ENCODE data around the gene PRCD.
"Not testable (repeated sequence)": the region's sequence is repeated elsewhere in the genome, so short reads cannot be mapped to it uniquely, and the experiment has no call there.

Gene PRCD

DNA sequence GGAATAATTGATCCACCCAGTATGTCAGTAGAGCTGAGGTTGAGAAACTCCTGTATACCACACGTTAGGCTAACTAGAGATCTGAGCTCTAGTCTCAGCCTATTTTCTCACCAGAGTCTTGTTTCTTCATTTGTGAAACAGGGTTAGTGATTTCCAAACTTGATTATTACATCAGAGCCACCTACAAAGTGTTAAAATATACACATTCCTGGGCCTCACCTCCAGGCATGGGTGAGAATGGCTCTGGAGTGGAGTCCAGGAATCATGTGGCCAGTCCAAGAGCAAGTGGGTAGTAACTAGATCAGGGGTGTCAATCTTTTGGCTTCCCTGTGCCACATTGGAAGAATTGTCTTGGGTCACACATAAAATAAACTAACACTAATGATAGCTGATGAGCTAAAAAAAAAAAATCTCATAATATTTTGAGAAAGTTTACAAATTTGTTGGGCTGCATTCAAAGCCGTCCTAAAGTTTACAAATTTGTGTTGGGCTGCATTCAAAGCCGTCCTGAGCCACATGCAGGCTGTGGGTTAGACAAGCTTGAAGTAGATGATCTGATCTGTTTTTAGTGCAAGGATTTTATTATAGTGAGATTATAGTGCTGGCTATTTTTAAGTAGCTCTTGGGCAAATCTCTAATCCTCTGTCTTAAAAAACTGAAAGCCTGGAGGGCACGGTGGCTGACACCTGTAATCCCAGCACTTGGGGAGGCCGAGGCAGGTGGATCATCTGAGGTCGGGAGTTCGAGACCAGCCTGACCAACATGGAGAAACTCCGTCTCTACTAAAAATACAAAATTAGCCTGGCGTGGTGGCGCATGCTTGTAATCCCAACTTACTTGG is 20.4 kb downstream of the PRCD start:
- H2AFZ ChIP-seq: no peak overlapping the region
- no peak overlapping the region for H3K9ac ChIP-seq
- no peak overlapping the region for H3K4me3 ChIP-seq (ENCODE audit: low read depth, low read length)
- H3K9me3 ChIP-seq (ENCODE audit: control insufficient read depth, low read length): no peaks in the 10 kb centered on the region
- no peaks in the 10 kb centered on the region for H3K4me1 ChIP-seq
- no peak overlapping the region for H3K27ac ChIP-seq
- peaks cover 20% of the 10 kb centered on the region for H3K79me2 ChIP-seq
- no peak overlapping the region for H3K4me2 ChIP-seq (ENCODE audit: low read length)
- H3K36me3 ChIP-seq (ENCODE audit: control insufficient read depth, insufficient read depth, low read length): no peaks in the 10 kb centered on the region
- TF ChIP-seq, protein P1, sequence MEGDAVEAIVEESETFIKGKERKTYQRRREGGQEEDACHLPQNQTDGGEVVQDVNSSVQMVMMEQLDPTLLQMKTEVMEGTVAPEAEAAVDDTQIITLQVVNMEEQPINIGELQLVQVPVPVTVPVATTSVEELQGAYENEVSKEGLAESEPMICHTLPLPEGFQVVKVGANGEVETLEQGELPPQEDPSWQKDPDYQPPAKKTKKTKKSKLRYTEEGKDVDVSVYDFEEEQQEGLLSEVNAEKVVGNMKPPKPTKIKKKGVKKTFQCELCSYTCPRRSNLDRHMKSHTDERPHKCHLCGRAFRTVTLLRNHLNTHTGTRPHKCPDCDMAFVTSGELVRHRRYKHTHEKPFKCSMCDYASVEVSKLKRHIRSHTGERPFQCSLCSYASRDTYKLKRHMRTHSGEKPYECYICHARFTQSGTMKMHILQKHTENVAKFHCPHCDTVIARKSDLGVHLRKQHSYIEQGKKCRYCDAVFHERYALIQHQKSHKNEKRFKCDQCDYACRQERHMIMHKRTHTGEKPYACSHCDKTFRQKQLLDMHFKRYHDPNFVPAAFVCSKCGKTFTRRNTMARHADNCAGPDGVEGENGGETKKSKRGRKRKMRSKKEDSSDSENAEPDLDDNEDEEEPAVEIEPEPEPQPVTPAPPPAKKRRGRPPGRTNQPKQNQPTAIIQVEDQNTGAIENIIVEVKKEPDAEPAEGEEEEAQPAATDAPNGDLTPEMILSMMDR (IDR thresholded peaks at IDR 0.05): no peak
- no peaks in the 10 kb centered on the region for H3K27me3 ChIP-seq (ENCODE audit: control insufficient read depth, insufficient read depth, low read length)

DNA sequence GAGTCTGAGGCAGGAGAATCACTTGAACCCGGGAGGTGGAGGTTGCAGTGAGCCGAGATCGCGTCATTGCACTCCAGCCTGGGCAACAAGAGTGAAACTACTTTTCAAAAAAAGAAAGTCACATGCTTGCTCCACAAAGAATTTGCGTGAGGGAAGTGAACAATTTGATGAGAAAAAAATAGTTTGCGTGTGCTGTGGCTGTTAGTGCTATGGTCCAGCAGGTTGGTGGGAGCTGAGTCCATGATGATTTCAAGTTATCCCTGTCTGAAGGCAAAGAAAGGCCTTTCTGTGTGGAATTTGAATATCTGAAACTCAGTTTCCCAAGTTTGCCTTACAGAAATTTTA is 21.0 kb downstream of the PRCD start:
- Histone ChIP-seq H3K9ac (no peak overlapping the region), H3K79me2 (peaks cover 20% of the 10 kb centered on the region), H3K4me2 (ENCODE audit: low read length) (no peak overlapping the region), H3K36me3 (ENCODE audit: control insufficient read depth, insufficient read depth, low read length) (no peaks in the 10 kb centered on the region), H3K9me3 (ENCODE audit: control insufficient read depth, low read length) (no peaks in the 10 kb centered on the region), H3K4me3 (ENCODE audit: low read depth, low read length) (no peak overlapping the region), H3K27me3 (ENCODE audit: control insufficient read depth, insufficient read depth, low read length) (no peaks in the 10 kb centered on the region), H3K4me1 (no peaks in the 10 kb centered on the region), H3K27ac (no peak overlapping the region), H2AFZ (no peak overlapping the region)
- TF ChIP-seq, protein P1 (IDR thresholded peaks at IDR 0.05): no peak

DNA sequence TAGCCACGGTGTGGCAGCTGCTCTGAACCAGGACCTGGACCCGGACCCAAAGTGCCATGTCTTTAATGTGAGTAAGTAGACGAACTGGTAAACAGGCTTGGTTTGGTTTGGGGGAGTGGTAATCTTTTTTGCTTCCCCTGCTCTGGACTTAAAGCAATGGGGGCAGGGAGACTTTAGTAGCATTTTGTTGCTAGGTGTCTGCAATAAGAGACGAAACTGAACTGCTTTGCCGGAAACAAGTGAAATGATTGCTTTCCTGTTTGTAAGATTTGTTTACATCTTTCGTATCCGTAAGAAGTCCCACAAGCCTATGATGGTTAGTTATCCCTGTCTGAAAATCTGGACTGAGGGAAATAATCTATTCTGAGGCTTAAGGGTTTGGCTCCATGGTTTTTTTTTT is 21.5 kb downstream of the PRCD start:
- Histone ChIP-seq H3K9me3 (ENCODE audit: control insufficient read depth, low read length) (no peaks in the 10 kb centered on the region), H3K36me3 (ENCODE audit: control insufficient read depth, insufficient read depth, low read length) (no peaks in the 10 kb centered on the region), H3K4me1 (no peaks in the 10 kb centered on the region), H3K4me2 (ENCODE audit: low read length) (no peak overlapping the region), H2AFZ (no peak overlapping the region), H3K4me3 (ENCODE audit: low read depth, low read length) (no peak overlapping the region), H3K27me3 (ENCODE audit: control insufficient read depth, insufficient read depth, low read length) (no peaks in the 10 kb centered on the region), H3K27ac (no peak overlapping the region), H3K9ac (no peak overlapping the region), H3K79me2 (peaks cover 20% of the 10 kb centered on the region)
- TF ChIP-seq, protein P1 (IDR thresholded peaks at IDR 0.05): no peak

DNA sequence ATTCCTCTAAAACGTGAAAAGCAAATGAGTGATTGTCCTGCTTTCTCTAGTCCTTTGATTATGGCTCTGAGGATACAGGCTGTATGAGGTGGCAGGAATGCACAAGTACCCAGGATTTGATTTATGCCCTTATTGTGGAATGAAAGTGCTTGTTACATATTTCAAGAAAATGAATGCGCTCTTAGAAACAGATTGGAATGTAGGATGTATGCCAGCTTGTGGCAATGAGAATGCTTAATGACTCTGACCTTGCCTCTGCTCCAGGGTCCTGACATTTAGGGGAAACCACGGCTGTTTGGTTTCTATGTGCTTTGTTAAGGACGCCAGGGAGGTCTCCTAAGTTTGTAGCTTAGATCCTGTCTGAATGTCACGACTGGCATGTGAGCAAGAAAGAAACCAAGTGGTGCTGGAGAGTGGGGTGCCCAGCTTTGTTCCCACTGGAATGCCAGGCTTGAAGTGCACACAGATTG is 22.0 kb downstream of the PRCD start:
- no peaks in the 10 kb centered on the region for H3K9me3 ChIP-seq (ENCODE audit: control insufficient read depth, low read length)
- no peak overlapping the region for H2AFZ ChIP-seq
- H3K27ac ChIP-seq: no peak overlapping the region
- H3K4me1 ChIP-seq: no peaks in the 10 kb centered on the region
- H3K36me3 ChIP-seq (ENCODE audit: control insufficient read depth, insufficient read depth, low read length): no peaks in the 10 kb centered on the region
- no peaks in the 10 kb centered on the region for H3K27me3 ChIP-seq (ENCODE audit: control insufficient read depth, insufficient read depth, low read length)
- TF ChIP-seq, protein P1 (IDR thresholded peaks at IDR 0.05): no peak
- H3K4me2 ChIP-seq (ENCODE audit: low read length): no peak overlapping the region
- no peak overlapping the region for H3K4me3 ChIP-seq (ENCODE audit: low read depth, low read length)
- H3K79me2 ChIP-seq: peaks cover 20% of the 10 kb centered on the region
- H3K9ac ChIP-seq: no peak overlapping the region

DNA sequence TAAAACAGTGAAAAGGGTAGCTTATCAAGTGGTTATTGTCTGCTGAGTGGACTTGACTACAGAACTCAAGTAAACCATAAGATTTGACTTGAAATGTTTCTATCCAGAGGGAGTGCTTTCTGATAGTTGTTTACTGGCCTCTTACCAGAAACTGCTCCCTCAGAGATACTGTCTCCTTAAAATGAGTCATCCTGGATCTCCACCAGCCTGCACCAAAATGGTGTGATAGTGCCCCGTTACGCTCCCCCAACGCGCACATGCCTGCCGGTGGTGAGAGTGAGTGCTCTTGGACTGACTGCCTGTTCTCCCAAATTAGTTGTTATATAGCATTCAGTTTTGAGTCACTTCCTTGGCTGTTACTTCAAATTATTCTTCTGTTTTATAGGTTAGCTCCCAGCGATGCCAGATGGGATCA is 22.9 kb downstream of the PRCD start:
- Histone ChIP-seq H3K4me1 (peaks cover 2% of the 10 kb centered on the region), H3K27ac (no peak overlapping the region)

DNA sequence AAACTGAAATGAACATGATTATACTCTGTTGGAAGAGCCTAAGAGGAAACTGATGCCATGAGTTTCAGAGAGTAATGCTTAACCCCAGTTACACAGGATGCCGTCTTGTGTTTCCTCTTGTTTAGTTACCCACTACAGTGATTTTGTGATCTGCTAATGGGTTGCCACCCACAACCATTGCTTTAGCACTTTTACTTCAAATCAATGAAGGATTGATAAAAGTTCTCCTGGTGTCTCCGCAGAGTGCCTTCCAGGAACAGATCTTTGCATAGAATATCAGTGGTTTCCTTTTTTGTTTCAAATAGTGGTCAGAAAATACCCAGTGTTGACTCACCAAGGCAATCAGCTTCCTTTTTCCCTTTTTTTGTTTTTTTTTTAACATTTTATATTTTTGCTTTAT is 23.5 kb downstream of the PRCD start:
- H3K79me2 ChIP-seq: peaks cover 20% of the 10 kb centered on the region
- H3K4me2 ChIP-seq (ENCODE audit: low read length); H3K9me3 ChIP-seq (ENCODE audit: control insufficient read depth, low read length); H3K36me3 ChIP-seq (ENCODE audit: control insufficient read depth, insufficient read depth, low read length); H3K9ac ChIP-seq; H3K4me3 ChIP-seq (ENCODE audit: low read depth, low read length); H3K4me1 ChIP-seq; H3K27me3 ChIP-seq (ENCODE audit: control insufficient read depth, insufficient read depth, low read length); H3K27ac ChIP-seq; H2AFZ ChIP-seq: not testable (repeated sequence)

More for the DNA sequence above, 22.9 kb downstream of the PRCD start:
- Histone ChIP-seq H3K27me3 (ENCODE audit: control insufficient read depth, insufficient read depth, low read length) (no peaks in the 10 kb centered on the region), H3K4me3 (ENCODE audit: low read depth, low read length) (no peak overlapping the region), H3K79me2 (peaks cover 20% of the 10 kb centered on the region), H2AFZ (no peak overlapping the region), H3K9me3 (ENCODE audit: control insufficient read depth, low read length) (no peaks in the 10 kb centered on the region), H3K4me2 (ENCODE audit: low read length) (no peak overlapping the region), H3K36me3 (ENCODE audit: control insufficient read depth, insufficient read depth, low read length) (no peaks in the 10 kb centered on the region), H3K9ac (no peak overlapping the region)
- TF ChIP-seq, protein P1 (IDR thresholded peaks at IDR 0.05): no peak
